ENCODE data around the gene ENTR1. TPM values are rescaled to one million over a fixed set of nuclear protein-coding genes. Genes with fewer than 3 reads are reported as not detected.

The ENTR1 gene
- polyA plus RNA-seq, 1 donor from 2014 or later: 63.7 TPM

DNA sequence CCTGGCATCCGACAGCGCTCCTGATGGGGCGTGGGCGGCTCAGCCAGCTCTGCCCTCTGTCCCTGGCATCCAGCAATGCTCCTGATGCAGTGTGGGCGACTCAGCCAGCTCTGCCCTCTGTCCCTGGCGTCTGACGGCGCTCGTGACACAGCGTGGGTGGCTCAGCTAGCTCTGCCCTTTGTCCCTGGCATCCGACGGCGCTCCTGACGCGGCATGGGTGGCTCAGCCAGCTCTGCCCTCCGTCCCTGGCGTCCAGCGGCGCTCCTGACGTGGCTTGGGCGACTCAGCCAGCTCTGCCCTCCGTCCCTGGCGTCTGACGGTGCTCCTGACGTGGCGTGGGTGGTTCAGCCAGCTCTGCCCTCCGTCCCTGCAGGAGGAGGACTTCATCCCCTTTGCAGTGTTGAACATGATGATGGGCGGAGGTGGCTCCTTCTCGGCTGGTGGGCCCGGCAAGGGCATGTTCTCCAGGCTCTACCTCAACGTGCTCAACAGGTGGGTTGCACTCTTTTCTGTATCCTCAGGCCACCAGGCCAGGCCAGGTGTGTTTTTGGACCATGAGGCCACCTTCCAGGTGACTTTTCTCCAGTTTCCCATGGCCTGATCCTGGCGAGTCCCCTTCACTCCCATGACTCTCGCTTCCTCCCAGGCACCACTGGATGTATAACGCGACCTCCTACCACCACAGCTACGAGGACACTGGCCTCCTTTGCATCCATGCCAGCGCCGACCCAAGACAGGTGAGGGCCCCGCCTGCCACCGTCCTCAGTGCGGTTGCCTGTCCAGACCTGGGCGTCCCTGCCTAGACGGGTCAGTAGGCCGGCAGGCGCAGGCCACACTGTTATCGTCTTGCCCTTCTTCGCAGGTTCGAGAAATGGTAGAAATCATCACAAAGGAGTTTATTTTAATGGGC, 8.0 kb upstream of the ENTR1 start:
- no peaks in the 10 kb centered on the region for H3K36me3 ChIP-seq (ENCODE audit: insufficient read depth, low read length)

DNA sequence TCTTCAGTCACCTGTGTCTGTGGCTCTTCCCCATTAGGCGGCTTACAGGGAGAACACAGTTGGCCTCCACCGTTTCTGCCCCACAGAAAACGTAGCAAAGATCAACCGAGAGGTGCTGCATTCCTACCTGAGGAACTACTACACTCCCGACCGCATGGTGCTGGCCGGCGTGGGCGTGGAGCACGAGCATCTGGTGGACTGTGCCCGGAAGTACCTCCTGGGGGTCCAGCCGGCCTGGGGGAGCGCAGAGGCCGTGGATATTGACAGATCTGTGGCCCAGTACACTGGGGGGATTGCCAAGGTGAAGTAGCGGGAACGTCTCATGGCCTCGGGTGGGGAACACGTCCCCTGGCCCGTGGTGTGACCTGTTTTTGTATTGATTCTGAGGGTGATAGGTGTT, 6.5 kb upstream of the ENTR1 start:
- Histone ChIP-seq H3K9me3 (ENCODE audit: low read length) (no peaks in the 10 kb centered on the region), H3F3A (ENCODE audit: insufficient read depth, low read length, poor library complexity, severe bottlenecking) (no peaks in the 10 kb centered on the region), H3K4me3 (ENCODE audit: low read length) (no peak overlapping the region), H3K9ac (ENCODE audit: low read length) (no peak overlapping the region), H3K27ac (ENCODE audit: low read length) (no peak overlapping the region), H2AFZ (ENCODE audit: low read depth, low read length) (no peak overlapping the region), H4K20me1 (ENCODE audit: insufficient read depth) (no peaks in the 10 kb centered on the region), H3K36me3 (ENCODE audit: insufficient read depth, low read length) (no peaks in the 10 kb centered on the region), H3K79me2 (replicated peaks; ENCODE audit: insufficient read depth, low read length) (peaks cover 12% of the 10 kb centered on the region), H3K9me2 (ENCODE audit: insufficient read depth, low read length) (no peaks in the 10 kb centered on the region), H3K4me2 (ENCODE audit: low read length) (no peak overlapping the region), H3K27me3 (ENCODE audit: insufficient read depth, low read depth, low read length) (no peaks in the 10 kb centered on the region)
- no peak for TF ChIP-seq SMC3 (conservative IDR thresholded peaks at IDR 0.05; ENCODE audit: poor library complexity)
- TF ChIP-seq, protein P1, sequence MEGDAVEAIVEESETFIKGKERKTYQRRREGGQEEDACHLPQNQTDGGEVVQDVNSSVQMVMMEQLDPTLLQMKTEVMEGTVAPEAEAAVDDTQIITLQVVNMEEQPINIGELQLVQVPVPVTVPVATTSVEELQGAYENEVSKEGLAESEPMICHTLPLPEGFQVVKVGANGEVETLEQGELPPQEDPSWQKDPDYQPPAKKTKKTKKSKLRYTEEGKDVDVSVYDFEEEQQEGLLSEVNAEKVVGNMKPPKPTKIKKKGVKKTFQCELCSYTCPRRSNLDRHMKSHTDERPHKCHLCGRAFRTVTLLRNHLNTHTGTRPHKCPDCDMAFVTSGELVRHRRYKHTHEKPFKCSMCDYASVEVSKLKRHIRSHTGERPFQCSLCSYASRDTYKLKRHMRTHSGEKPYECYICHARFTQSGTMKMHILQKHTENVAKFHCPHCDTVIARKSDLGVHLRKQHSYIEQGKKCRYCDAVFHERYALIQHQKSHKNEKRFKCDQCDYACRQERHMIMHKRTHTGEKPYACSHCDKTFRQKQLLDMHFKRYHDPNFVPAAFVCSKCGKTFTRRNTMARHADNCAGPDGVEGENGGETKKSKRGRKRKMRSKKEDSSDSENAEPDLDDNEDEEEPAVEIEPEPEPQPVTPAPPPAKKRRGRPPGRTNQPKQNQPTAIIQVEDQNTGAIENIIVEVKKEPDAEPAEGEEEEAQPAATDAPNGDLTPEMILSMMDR (IDR thresholded peaks at IDR 0.05; ENCODE audit: poor library complexity, severe bottlenecking): no peak
- no peak for TF ChIP-seq MXI1 (conservative IDR thresholded peaks at IDR 0.05; ENCODE audit: poor library complexity, severe bottlenecking)
- TF ChIP-seq RAD21 (conservative IDR thresholded peaks at IDR 0.05): no peak
- no peak for TF ChIP-seq EP300 (conservative IDR thresholded peaks at IDR 0.05; ENCODE audit: poor library complexity, severe bottlenecking)
- no peak for TF ChIP-seq POLR2AphosphoS5 (IDR thresholded peaks at IDR 0.05)
- no peak for TF ChIP-seq TAF1 (IDR thresholded peaks at IDR 0.05; ENCODE audit: low read depth)
- TF ChIP-seq EZH2 (IDR thresholded peaks at IDR 0.05; ENCODE audit: borderline replicate concordance, insufficient read depth, low read length, poor library complexity, severe bottlenecking): no peak
- TF ChIP-seq, protein P2, sequence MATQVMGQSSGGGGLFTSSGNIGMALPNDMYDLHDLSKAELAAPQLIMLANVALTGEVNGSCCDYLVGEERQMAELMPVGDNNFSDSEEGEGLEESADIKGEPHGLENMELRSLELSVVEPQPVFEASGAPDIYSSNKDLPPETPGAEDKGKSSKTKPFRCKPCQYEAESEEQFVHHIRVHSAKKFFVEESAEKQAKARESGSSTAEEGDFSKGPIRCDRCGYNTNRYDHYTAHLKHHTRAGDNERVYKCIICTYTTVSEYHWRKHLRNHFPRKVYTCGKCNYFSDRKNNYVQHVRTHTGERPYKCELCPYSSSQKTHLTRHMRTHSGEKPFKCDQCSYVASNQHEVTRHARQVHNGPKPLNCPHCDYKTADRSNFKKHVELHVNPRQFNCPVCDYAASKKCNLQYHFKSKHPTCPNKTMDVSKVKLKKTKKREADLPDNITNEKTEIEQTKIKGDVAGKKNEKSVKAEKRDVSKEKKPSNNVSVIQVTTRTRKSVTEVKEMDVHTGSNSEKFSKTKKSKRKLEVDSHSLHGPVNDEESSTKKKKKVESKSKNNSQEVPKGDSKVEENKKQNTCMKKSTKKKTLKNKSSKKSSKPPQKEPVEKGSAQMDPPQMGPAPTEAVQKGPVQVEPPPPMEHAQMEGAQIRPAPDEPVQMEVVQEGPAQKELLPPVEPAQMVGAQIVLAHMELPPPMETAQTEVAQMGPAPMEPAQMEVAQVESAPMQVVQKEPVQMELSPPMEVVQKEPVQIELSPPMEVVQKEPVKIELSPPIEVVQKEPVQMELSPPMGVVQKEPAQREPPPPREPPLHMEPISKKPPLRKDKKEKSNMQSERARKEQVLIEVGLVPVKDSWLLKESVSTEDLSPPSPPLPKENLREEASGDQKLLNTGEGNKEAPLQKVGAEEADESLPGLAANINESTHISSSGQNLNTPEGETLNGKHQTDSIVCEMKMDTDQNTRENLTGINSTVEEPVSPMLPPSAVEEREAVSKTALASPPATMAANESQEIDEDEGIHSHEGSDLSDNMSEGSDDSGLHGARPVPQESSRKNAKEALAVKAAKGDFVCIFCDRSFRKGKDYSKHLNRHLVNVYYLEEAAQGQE (IDR thresholded peaks at IDR 0.05; ENCODE audit: borderline replicate concordance): no peak

More for the DNA sequence above, 8.0 kb upstream of the ENTR1 start:
- H3K9me2 ChIP-seq (ENCODE audit: insufficient read depth, low read length): no peaks in the 10 kb centered on the region
- H3K79me2 ChIP-seq (replicated peaks; ENCODE audit: insufficient read depth, low read length): no peaks in the 10 kb centered on the region
- no peak overlapping the region for H3K27ac ChIP-seq (ENCODE audit: low read length)
- H3K27me3 ChIP-seq (ENCODE audit: insufficient read depth, low read depth, low read length): no peaks in the 10 kb centered on the region
- H3F3A ChIP-seq (ENCODE audit: insufficient read depth, low read length, poor library complexity, severe bottlenecking): no peaks in the 10 kb centered on the region
- H2AFZ ChIP-seq (ENCODE audit: low read depth, low read length): no peak overlapping the region
- TF ChIP-seq POLR2AphosphoS5 (IDR thresholded peaks at IDR 0.05): no peak
- TF ChIP-seq EP300 (conservative IDR thresholded peaks at IDR 0.05; ENCODE audit: poor library complexity, severe bottlenecking): no peak
- no peak for TF ChIP-seq MXI1 (conservative IDR thresholded peaks at IDR 0.05; ENCODE audit: poor library complexity, severe bottlenecking)
- TF ChIP-seq TAF1 (IDR thresholded peaks at IDR 0.05; ENCODE audit: low read depth): no peak
- TF ChIP-seq, protein P1 (IDR thresholded peaks at IDR 0.05; ENCODE audit: poor library complexity, severe bottlenecking): no peak
- no peak for TF ChIP-seq EZH2 (IDR thresholded peaks at IDR 0.05; ENCODE audit: borderline replicate concordance, insufficient read depth, low read length, poor library complexity, severe bottlenecking)
- TF ChIP-seq RAD21 (conservative IDR thresholded peaks at IDR 0.05): no peak
- TF ChIP-seq, protein P2 (IDR thresholded peaks at IDR 0.05; ENCODE audit: borderline replicate concordance): no peak
- TF ChIP-seq SMC3 (conservative IDR thresholded peaks at IDR 0.05; ENCODE audit: poor library complexity): no peak
- H3K4me3 ChIP-seq (ENCODE audit: low read length): no peak overlapping the region
- no peaks in the 10 kb centered on the region for H4K20me1 ChIP-seq (ENCODE audit: insufficient read depth)
- no peak overlapping the region for H3K9ac ChIP-seq (ENCODE audit: low read length)
- no peak overlapping the region for H3K4me2 ChIP-seq (ENCODE audit: low read length)
- H3K9me3 ChIP-seq (ENCODE audit: low read length): no peaks in the 10 kb centered on the region

Data from neural cell (in vitro differentiated cells).